Gastroesophageal sphincter (tissue), 3 donors: ENCODE data around the gene ATP7A.

Experiments used
- EP300 ChIP-seq: sonication (generic); formaldehyde crosslinking; IDR thresholded peaks from one replicate; pipeline ENCODE4 v1.6.1; 2017; ENCODE audit warnings: antibody characterized with exemption, mild to moderate bottlenecking
- POLR2A ChIP-seq, 2 donors: fragments of 450-650 bp; IDR thresholded peaks; one replicate each; pipeline ENCODE4 v1.6.1; 2017; ENCODE audit warnings: antibody characterized with exemption in 2 of 2, mild to moderate bottlenecking in 2 of 2, moderate library complexity in 1 of 2
- TF ChIP-seq, protein P1 (sequence below), 4 experiments: fragments of 200-600 bp in 2 of 4; fragments of 450-650 bp in 2 of 4; sonication (generic) in 1 of 4; IDR thresholded peaks; one replicate each; pipeline ENCODE4 v1.5.1; 2017 to 2019; ENCODE audit warnings: antibody characterized with exemption in 4 of 4, mild to moderate bottlenecking in 2 of 4, moderate library complexity in 2 of 4

DNA sequence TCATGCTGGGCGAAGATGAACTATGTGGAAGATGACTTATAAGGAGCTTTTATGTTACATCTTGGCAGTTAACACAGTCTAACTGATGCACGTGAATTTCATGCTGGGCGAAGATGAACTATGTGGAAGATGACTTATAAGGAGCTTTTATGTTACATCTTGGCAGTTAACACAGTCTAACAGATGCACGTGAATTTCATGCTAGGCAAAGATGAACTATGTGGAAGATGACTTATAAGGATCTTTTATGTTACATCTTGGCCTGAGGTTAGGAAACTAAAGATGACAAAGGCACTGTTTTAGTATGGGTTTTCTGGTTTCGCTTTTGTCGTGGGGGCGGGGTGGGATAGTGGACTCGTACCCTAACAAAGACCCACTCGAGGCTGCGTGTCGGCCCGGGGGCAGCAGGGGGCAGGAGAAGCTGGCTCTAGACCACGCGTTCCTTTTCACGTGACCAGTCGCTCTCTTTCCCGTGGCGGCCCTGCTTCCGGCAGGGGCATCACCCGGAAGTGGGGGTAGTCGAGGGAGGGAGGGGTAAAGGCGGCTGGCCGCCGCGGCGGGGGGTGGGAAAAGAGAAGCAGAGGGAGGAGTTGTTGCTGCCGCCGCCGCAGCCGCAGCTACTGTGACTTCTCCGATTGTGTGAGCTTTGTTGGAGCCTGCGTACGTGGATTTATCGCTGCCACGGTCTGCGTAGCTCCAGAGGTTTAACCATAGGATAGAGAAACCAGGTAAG, at the start of gene ATP7A:
- TF ChIP-seq, protein P1, sequence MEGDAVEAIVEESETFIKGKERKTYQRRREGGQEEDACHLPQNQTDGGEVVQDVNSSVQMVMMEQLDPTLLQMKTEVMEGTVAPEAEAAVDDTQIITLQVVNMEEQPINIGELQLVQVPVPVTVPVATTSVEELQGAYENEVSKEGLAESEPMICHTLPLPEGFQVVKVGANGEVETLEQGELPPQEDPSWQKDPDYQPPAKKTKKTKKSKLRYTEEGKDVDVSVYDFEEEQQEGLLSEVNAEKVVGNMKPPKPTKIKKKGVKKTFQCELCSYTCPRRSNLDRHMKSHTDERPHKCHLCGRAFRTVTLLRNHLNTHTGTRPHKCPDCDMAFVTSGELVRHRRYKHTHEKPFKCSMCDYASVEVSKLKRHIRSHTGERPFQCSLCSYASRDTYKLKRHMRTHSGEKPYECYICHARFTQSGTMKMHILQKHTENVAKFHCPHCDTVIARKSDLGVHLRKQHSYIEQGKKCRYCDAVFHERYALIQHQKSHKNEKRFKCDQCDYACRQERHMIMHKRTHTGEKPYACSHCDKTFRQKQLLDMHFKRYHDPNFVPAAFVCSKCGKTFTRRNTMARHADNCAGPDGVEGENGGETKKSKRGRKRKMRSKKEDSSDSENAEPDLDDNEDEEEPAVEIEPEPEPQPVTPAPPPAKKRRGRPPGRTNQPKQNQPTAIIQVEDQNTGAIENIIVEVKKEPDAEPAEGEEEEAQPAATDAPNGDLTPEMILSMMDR (IDR thresholded peaks at IDR 0.05): peak; percentile 9 to 81 (median 56)
- TF ChIP-seq EP300 (no peak), POLR2A (IDR thresholded peaks at IDR 0.05) (peak; percentile 41 to 42)
